Aorta (tissue), 5 donors: ENCODE results near the gene C1orf35. TPM values are rescaled to one million over a fixed set of nuclear protein-coding genes. Genes with fewer than 3 reads are reported as not detected.

Source experiments
- ATAC-seq: fragments of 200-7000 bp; cut with Tn5 transposase; one replicate; pipeline ENCODE4 v1.9.1; 2022; ENCODE audit warnings: moderate library complexity; ENCODE audit not compliant: low FRiP score
- DNase-seq, 2 donors: peaks; one replicate each; pipeline ENCODE4 v3.0.0-alpha.2; 2020
- H3K27ac ChIP-seq, 2 donors: one replicate each; pipeline ENCODE4 v1.5.1; 2013; ENCODE audit warnings: low read length in 2 of 2, mild to moderate bottlenecking in 2 of 2, moderate library complexity in 2 of 2, control low read depth in 1 of 2, inconsistent platforms in 1 of 2, low read depth in 1 of 2
- H3K27me3 ChIP-seq, 2 donors: one replicate each; pipeline ENCODE4 v1.6.1; 2013; ENCODE audit warnings: control low read depth in 1 of 2, low read length in 1 of 2, mild to moderate bottlenecking in 1 of 2, moderate library complexity in 1 of 2; ENCODE audit not compliant: insufficient read depth in 2 of 2, control insufficient read depth in 1 of 2
- H3K36me3 ChIP-seq, 2 donors: one replicate each; pipeline ENCODE4 v1.6.1; 2013; ENCODE audit warnings: control low read depth in 1 of 2, low read length in 1 of 2, mild to moderate bottlenecking in 1 of 2; ENCODE audit not compliant: insufficient read depth in 2 of 2, control insufficient read depth in 1 of 2
- H3K4me1 ChIP-seq, 2 donors: one replicate each; pipeline ENCODE4 v1.6.1; 2013; ENCODE audit warnings: low read length in 2 of 2, control low read depth in 1 of 2, mild to moderate bottlenecking in 1 of 2, moderate library complexity in 1 of 2; ENCODE audit not compliant: insufficient read depth in 2 of 2, control insufficient read depth in 1 of 2
- H3K4me3 ChIP-seq, 2 donors: one replicate each; pipeline ENCODE4 v1.5.1; 2013; ENCODE audit warnings: low read length in 2 of 2, control low read depth in 1 of 2, mild to moderate bottlenecking in 1 of 2
- H3K9me3 ChIP-seq: one replicate; pipeline ENCODE4 v1.6.1; 2013; ENCODE audit warnings: mild to moderate bottlenecking, low read length; ENCODE audit not compliant: control insufficient read depth
- WGBS, 2 donors: extraction: QIAGEN DNeasy Blood & Tissue Kit; methylation state at CpG; one replicate each; pipeline ENCODE4 v1.1.7; 2013; 5-methylcytosine and 5-hydroxymethylcytosine counted together
- intact Hi-C, 2 donors: fragments of 100-400 bp; cut with DNase I; formaldehyde crosslinking; loops; one replicate each; pipeline versions ENCODE4 v1.14.2 to v1.15.0; 2022
- polyA plus RNA-seq, 2 donors: library from polyadenylated mRNA; stranded (reverse); fragments of 200-250 nt; gene quantifications; one replicate each; pipeline ENCODE4 v1.2.3, GENCODE V29; 2013
- total RNA-seq, 2 donors: library from RNA; stranded (reverse); fragmentation: NEBNext Ultra II Directional; extraction: Animal tissue kit (Norgen Biotek cat#: 25700); gene quantifications; one replicate each; pipeline ENCODE4 v1.2.1, GENCODE V29; 2021
- donor health status: healthy with polysubstance abuse.
- donor health status: Bipolar disorder and iron deficiency.
- donor health status: DM: no; HTN: no; CAD: no.
- donor health status: DM: no; HTN: no; CAD: no.
- donor health status: DM: yes; HTN: yes; CAD: no.

Gene C1orf35
- total and polyA plus RNA-seq, 4 donors: 3.6 to 36.2 (median 9.7) TPM

DNA sequence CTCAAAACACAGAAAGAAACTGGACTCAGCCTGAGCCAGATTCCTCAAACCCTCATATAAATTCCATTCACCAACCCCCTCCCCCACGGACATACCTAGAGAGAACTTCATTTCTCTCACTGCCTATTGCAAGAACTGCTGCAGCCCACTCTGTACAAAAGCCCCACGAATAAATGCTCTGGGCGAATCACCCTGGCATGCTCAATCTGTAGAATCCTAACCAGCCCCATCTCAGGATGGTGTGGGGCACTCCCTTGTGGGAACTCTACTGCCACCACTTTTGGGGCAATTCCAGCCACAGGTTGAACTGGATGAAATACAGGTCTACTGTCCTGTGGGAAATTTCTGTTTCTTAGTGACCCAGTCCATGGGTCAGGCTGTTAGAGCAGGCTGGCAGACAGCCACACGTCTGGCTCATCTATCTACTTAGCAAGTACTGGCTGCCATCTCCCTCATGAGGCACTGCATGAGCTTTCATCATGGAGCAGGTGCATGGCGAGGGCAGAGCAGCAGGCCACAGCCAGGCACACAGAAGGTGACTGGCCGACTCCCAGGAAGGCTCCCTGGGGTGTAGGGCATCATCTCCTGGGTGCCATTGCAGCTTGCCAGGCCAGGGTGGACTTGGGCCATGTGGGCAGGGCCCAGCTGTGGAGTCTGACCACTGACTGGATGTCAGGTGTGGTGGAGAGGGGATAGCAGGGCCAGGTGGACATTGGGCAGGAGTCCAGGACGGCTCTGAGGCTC, 1.6 kb upstream of the C1orf35 start:
- DNase-seq (peak in 1 of 2 donors; percentile 63), ATAC-seq (no peak)
- Histone ChIP-seq H3K36me3 (peaks cover 0 to 2% of the 10 kb centered on the region in 2 donors), H3K27me3 (no peaks in the 10 kb centered on the region), H3K4me3 (no peak overlapping the region), H3K9me3 (no peaks in the 10 kb centered on the region), H3K27ac (no peak overlapping the region), H3K4me1 (no peaks in the 10 kb centered on the region)
- intact Hi-C loops: loop anchor here in 1 of 2 donors (10.0 kb wide), 1 partner anchor 370 kb away; the partner anchor contains the start of genes JMJD4 and SNAP47
- 58 to 60% methylated on average over 7 of the region's 7 CpGs for WGBS, 2 donors

DNA sequence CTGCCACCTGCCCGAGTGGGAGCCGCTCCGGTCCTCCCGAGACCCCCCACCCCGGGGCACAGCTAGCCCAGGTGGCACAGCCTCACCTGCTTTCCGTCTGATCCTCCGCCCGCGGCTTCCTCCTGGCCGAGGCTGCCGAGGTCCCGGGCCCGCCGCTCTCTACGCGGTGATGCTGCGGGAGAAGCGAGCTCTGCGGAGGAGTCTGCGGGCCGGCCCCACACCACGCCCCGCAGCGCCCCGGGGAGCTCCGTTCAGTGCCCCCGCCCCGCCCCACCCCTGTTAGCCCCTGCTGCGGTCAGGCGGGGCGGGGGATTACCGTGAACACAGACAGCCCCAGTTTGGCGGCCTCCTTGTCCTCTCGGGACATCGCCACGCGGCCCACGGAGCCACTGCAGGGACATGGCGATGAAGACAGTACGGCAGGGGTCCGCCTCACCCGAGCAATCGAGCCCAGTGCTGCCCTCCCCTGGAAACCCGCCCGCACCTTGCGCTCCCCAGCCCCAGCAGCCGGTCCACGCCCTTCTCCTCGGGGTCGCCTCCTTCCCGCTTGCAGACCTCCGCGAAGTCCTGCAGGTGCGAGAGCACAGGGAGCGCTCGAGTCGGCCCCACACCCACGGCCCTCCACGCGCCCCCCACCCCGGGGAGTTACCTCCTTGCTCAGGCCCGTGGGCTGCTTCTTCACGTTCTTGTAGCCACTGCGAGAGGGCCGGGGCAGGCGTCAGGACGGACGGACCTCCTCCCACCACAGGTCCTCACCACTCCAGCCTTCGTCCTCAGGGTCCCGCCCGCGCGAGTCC, 933 bp downstream of the C1orf35 start:
- Histone ChIP-seq H3K27me3 (no peaks in the 10 kb centered on the region), H3K27ac (no peak overlapping the region), H3K9me3 (no peaks in the 10 kb centered on the region), H3K4me1 (no peaks in the 10 kb centered on the region), H3K36me3 (peaks cover 0 to 11% of the 10 kb centered on the region in 2 donors), H3K4me3 (peak overlapping the region; percentile 58 to 77)
- whole genome bisulfite sequencing, 2 donors: 6 to 9% methylated on average over 63 to 73 of the region's 73 CpGs
- intact Hi-C loops: loop anchor here in 1 of 2 donors (2.0 to 10.0 kb wide), 2 partner anchors 39 to 367 kb away; partner anchors contain the start of genes GUK1, JMJD4 and SNAP47
- ATAC-seq: peak; percentile 19
- DNase-seq: peak in 1 of 2 donors; percentile 64

DNA sequence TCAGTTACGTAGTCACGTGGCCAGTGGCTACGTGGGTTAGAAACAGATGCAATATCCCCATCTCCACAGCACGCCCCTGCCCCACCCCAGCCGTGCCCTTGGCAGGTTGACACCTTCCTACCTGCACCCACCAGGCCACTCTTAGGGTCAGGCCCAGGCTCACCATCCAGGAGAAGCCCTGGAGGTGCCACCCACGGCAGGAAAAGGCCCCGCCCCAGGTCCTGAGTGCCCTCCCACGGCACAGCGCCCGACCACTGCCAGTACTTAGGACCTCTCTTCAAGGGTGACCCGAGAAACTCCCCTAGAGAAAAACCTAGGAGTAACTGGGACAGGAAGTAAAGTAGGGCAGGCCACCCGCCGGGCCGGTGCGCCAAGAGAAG, 1.5 kb downstream of the C1orf35 start:
- DNase-seq (no peak), ATAC-seq (no peak)
- Histone ChIP-seq H3K27ac (no peak overlapping the region), H3K36me3 (peaks cover 0 to 11% of the 10 kb centered on the region in 2 donors), H3K4me1 (no peaks in the 10 kb centered on the region), H3K4me3 (no peak overlapping the region), H3K9me3 (no peaks in the 10 kb centered on the region), H3K27me3 (no peaks in the 10 kb centered on the region)
- WGBS, 2 donors: 47 to 50% methylated on average over 14 to 15 of the region's 15 CpGs
- intact Hi-C loops: loop anchor here in 1 of 2 donors (10.0 kb wide), 1 partner anchor 367 kb away; the partner anchor contains the start of genes JMJD4 and SNAP47

DNA sequence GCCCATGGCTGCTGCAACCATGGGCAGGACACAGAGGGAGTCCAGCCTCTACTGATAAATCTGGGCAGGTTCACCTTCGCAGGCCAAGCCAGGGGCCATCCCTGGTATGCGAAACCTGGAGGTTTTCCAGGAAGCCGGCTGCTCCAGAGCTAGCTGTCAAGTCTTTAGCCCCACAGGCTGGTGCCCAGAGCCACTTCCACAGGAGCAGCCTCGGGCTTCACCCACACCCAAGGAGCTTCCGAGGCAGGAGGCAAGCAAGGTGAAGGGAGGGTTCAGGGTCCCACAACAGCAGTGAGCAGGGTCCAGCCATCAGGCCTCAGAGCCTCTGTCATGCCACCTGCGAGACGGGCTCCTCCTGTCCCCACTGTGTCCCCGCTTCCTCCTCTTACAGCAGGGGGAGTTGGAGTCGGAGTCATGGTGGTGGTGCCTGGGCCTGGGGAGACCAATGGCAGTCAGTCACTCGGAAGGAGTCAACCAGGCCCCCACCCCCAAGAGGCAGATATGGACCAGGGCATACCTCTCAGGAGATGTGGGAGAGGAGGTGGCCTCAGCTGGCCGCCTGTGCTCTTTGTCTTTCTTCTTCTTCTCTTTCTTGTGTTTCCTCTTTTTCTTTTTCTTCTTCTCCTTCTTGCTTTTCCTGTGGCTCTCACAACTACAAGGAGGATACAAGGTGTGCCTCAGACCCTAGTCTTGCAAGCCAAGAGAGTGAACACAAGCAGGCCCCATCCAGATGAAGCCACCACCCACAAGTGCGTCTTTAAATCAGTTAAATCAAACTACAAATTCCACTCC, 2.1 kb downstream of the C1orf35 start:
- DNase-seq: no peak
- Histone ChIP-seq H3K27ac (no peak overlapping the region), H3K27me3 (no peaks in the 10 kb centered on the region), H3K4me3 (no peak overlapping the region), H3K9me3 (no peaks in the 10 kb centered on the region), H3K36me3 (peaks cover 0 to 13% of the 10 kb centered on the region in 2 donors), H3K4me1 (no peaks in the 10 kb centered on the region)
- intact Hi-C loops: loop anchor here in 1 of 2 donors (10.0 kb wide), 1 partner anchor 366 kb away; the partner anchor contains the start of genes JMJD4 and SNAP47
- WGBS, 2 donors: 73 to 74% methylated on average over 12 of the region's 12 CpGs
- no peak for ATAC-seq

DNA sequence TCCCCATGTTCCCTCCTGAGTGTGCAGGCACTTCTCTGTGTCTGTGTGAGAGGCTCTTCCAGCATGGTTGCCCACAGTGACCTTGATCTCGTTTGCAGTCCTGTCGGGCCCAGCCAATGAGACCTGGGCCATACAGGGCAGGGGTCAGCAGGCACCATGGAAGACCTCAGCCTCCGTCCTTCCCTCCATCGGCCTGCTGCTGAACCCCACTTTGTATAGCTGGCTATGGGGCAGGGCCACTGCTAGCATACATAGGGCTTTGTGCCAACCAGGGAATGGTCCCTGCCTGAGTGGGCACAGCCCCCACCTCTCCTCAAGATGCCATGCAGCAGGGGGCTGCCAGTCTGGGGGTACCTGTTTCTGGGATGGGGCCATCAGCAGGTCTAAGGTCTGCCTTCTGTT, 3.8 kb downstream of the C1orf35 start:
- H3K9me3 ChIP-seq: peaks cover 2% of the 10 kb centered on the region
- 62 to 72% methylated on average over 4 of the region's 4 CpGs for WGBS, 2 donors
- H3K27ac ChIP-seq: no peak overlapping the region
- ATAC-seq (no peak), DNase-seq (no peak)
- peaks cover 0 to 13% of the 10 kb centered on the region in 2 donors for H3K36me3 ChIP-seq
- no peaks in the 10 kb centered on the region for H3K27me3 ChIP-seq
- no peaks in the 10 kb centered on the region for H3K4me1 ChIP-seq
- intact Hi-C loops: no loop called here
- no peak overlapping the region for H3K4me3 ChIP-seq

DNA sequence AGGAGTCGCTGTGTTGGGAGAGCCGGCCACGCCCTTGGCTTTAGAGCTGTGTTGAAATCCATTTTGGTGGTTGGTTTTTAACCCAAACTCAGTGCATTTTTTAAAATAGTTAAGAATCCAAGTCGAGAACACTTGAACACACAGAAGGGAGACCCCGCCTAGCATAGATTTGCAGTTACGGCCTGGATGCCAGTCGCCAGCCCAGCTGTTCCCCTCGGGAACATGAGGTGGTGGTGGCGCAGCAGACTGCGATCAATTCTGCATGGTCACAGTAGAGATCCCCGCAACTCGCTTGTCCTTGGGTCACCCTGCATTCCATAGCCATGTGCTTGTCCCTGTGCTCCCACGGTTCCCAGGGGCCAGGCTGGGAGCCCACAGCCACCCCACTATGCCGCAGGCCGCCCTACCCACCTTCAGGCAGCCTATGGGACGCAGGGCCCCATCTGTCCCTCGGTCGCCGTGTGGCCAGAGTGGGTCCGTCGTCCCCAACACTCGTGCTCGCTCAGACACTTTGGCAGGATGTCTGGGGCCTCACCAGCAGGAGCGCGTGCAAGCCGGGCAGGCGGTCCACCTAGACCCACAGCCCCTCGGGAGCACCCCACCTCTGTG, 4.7 kb downstream of the C1orf35 start:
- DNase-seq (no peak), ATAC-seq (no peak)
- intact Hi-C loops: no loop called here
- no peak overlapping the region for H3K4me3 ChIP-seq
- no peaks in the 10 kb centered on the region for H3K4me1 ChIP-seq
- H3K27ac ChIP-seq: no peak overlapping the region
- WGBS, 2 donors: 83 to 86% methylated on average over 28 of the region's 28 CpGs
- H3K9me3 ChIP-seq: peaks cover 2% of the 10 kb centered on the region
- H3K36me3 ChIP-seq: peaks cover 0 to 13% of the 10 kb centered on the region in 2 donors
- H3K27me3 ChIP-seq: no peaks in the 10 kb centered on the region

DNA sequence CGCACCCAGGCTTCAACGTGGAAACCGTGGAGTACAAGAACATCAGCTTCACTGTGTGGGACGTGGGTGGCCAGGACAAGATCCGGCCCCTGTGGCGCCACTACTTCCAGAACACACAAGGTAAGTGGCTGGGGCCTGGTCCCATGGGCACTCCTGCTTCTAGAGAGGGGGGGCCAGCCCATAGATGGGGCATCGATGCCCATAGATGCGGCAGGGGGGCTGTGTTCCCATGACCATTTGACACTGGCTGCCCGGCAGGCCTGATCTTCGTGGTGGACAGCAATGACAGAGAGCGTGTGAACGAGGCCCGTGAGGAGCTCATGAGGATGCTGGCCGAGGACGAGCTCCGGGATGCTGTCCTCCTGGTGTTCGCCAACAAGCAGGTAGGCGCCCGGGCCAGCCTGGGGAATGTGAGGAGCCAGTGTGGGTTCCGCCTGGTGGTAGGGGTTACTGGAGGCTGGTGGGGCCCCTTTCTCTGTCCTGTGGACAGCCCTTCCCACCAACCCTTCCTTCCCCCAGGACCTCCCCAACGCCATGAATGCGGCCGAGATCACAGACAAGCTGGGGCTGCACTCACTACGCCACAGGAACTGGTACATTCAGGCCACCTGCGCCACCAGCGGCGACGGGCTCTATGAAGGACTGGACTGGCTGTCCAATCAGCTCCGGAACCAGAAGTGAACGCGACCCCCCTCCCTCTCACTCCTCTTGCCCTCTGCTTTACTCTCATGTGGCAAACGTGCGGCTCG, 5.6 kb downstream of the C1orf35 start:
- intact Hi-C loops: no loop called here
- no peaks in the 10 kb centered on the region for H3K27me3 ChIP-seq
- no peak overlapping the region for H3K27ac ChIP-seq
- DNase-seq: no peak
- WGBS, 2 donors: 89 to 91% methylated on average over 34 of the region's 34 CpGs
- H3K4me1 ChIP-seq: no peaks in the 10 kb centered on the region
- ATAC-seq: no peak
- H3K36me3 ChIP-seq: peaks cover 0 to 13% of the 10 kb centered on the region in 2 donors
- peaks cover 2% of the 10 kb centered on the region for H3K9me3 ChIP-seq
- no peak overlapping the region for H3K4me3 ChIP-seq
